Loucy (cell line): ENCODE results near the gene SMAP2.
A peak's percentile ranks its signal among the peaks of the same experiment; 100 is the strongest.

Experiments used
- H2AFZ ChIP-seq: fragments of 200-600 bp; sonication (generic); 2 replicates; pipeline ENCODE4 v1.6.0; 2016; ENCODE audit warnings: antibody characterized with exemption, mild to moderate bottlenecking, low read length, moderate library complexity
- H3F3A ChIP-seq: fragments of 200-600 bp; 2 replicates; pipeline ENCODE4 v1.6.0; 2016; ENCODE audit warnings: antibody characterized with exemption, low read depth, mild to moderate bottlenecking
- H3K27me3 ChIP-seq: fragments of 200-600 bp; sonication (generic); 2 replicates; pipeline ENCODE4 v1.6.1; 2014; ENCODE audit warnings: low read length, mild to moderate bottlenecking; ENCODE audit not compliant: insufficient read depth, poor library complexity, severe bottlenecking
- H3K36me3 ChIP-seq: fragments of 200-600 bp; sonication (generic); 2 replicates; pipeline ENCODE4 v1.6.1; 2016; ENCODE audit warnings: low read length; ENCODE audit not compliant: insufficient read depth
- H3K4me1 ChIP-seq: fragments of 200-600 bp; sonication (generic); 2 replicates; pipeline ENCODE4 v1.5.1; 2014; ENCODE audit warnings: low read length, mild to moderate bottlenecking; ENCODE audit not compliant: insufficient read depth, poor library complexity, severe bottlenecking
- H3K4me2 ChIP-seq: fragments of 200-600 bp; sonication (generic); 2 replicates; pipeline ENCODE4 v1.6.0; 2014; ENCODE audit warnings: antibody characterized with exemption, low read length, low read depth, mild to moderate bottlenecking; ENCODE audit not compliant: poor library complexity, severe bottlenecking
- H3K4me3 ChIP-seq: fragments of 200-600 bp; sonication (generic); 2 replicates; pipeline ENCODE4 v1.5.1; 2014; ENCODE audit warnings: low read length, mild to moderate bottlenecking, mixed read lengths; ENCODE audit not compliant: poor library complexity, severe bottlenecking
- H3K79me2 ChIP-seq: fragments of 200-600 bp; sonication (generic); 2 replicates; pipeline ENCODE4 v1.6.1; 2014; ENCODE audit warnings: low read length; ENCODE audit not compliant: insufficient read depth
- H3K9ac ChIP-seq: fragments of 200-600 bp; sonication (generic); 2 replicates; pipeline ENCODE4 v1.6.0; 2014; ENCODE audit warnings: mild to moderate bottlenecking, low read depth, low read length, moderate library complexity; ENCODE audit not compliant: poor library complexity, severe bottlenecking
- H3K9me2 ChIP-seq: fragments of 200-600 bp; sonication (generic); replicated peaks from 2 replicates; pipeline ENCODE4 v1.6.1; 2016; ENCODE audit warnings: low read depth, low read length, mixed read lengths
- H3K9me3 ChIP-seq: fragments of 200-600 bp; sonication (generic); 2 replicates; pipeline ENCODE4 v1.6.1; 2014; ENCODE audit warnings: mild to moderate bottlenecking, antibody characterized with exemption, low read length, low read depth; ENCODE audit not compliant: insufficient read depth
- H4K20me1 ChIP-seq: fragments of 200-600 bp; sonication (generic); 2 replicates; pipeline ENCODE4 v1.6.0; 2014; ENCODE audit warnings: antibody characterized with exemption, low read length, mild to moderate bottlenecking; ENCODE audit not compliant: insufficient read depth, poor library complexity, severe bottlenecking
- CTCF ChIP-seq: fragments of 200-600 bp; sonication (generic); conservative IDR thresholded peaks from 2 replicates; pipeline ENCODE4 v1.5.1; 2014; ENCODE audit warnings: mild to moderate bottlenecking, antibody characterized with exemption, low read length
- EZH2phosphoT487 ChIP-seq: fragments of 200-600 bp; IDR thresholded peaks from 2 replicates; pipeline ENCODE4 v1.6.1; 2018; ENCODE audit warnings: antibody characterized with exemption, mild to moderate bottlenecking, moderate library complexity, borderline replicate concordance

Gene SMAP2

GRCh38 chr1:40449684-40450494 is 76.4 kb downstream of the SMAP2 start, which contains the start of gene ZFP69B:
ZFP69B (plus strand) TSS chr1:40450476; CDS start chr1:40450962, 486 bp downstream.
- Histone ChIP-seq H3K4me1 (peaks cover 25% of the 10 kb centered on the region), H3K9me3 (0 out of 2 replicates have a peak, but pooled peaks cover 6% of the 10 kb centered on the region), H3F3A (no peaks in the 10 kb centered on the region), H3K9me2 (no peaks in the 10 kb centered on the region), H3K79me2 (peaks cover 6% of the 10 kb centered on the region), H2AFZ (peak within 1 kb of the TSS; percentile 96), H3K4me2 (peak within 1 kb of the TSS; percentile 78), H3K27me3 (no peaks in the 10 kb centered on the region), H3K9ac (peak within 1 kb of the TSS; percentile 76), H3K4me3 (peak within 1 kb of the TSS; percentile 83), H4K20me1 (no peaks in the 10 kb centered on the region), H3K36me3 (no peaks in the 10 kb centered on the region)
- TF ChIP-seq CTCF (no peak), EZH2phosphoT487 (no peak)

GRCh38 chr1:40450495-40451237 is 77.1 kb downstream of the SMAP2 start:
- TF ChIP-seq EZH2phosphoT487 (no peak), CTCF (no peak)
- Histone ChIP-seq H3K36me3 (no peaks in the 10 kb centered on the region), H2AFZ (peak overlapping the region; percentile 96), H4K20me1 (no peaks in the 10 kb centered on the region), H3K79me2 (peaks cover 6% of the 10 kb centered on the region), H3K27me3 (no peaks in the 10 kb centered on the region), H3F3A (no peaks in the 10 kb centered on the region), H3K9me2 (no peaks in the 10 kb centered on the region), H3K4me2 (peak overlapping the region; percentile 78), H3K4me1 (peaks cover 25% of the 10 kb centered on the region), H3K4me3 (peak overlapping the region; percentile 83), H3K9ac (peak overlapping the region; percentile 76), H3K9me3 (0 out of 2 replicates have a peak, but pooled peaks cover 6% of the 10 kb centered on the region)

- Histone ChIP-seq H3K79me2 (peaks cover 6% of the 10 kb centered on the region), H2AFZ (no peak overlapping the region), H4K20me1 (no peaks in the 10 kb centered on the region), H3K9ac (no peak overlapping the region), H3K36me3 (no peaks in the 10 kb centered on the region), H3K4me2 (peak overlapping the region; percentile 78), H3F3A (no peaks in the 10 kb centered on the region), H3K9me3 (peaks cover 6% of the 10 kb centered on the region; the same call in 1 of the 2 replicates), H3K27me3 (no peaks in the 10 kb centered on the region), H3K9me2 (no peaks in the 10 kb centered on the region), H3K4me3 (peak overlapping the region; percentile 83), H3K4me1 (peaks cover 25% of the 10 kb centered on the region)
- TF ChIP-seq CTCF = no peak
- no peak for TF ChIP-seq EZH2phosphoT487
Measured at GRCh38 chr1:40451238-40451585, 77.7 kb downstream of the SMAP2 start.
